Left ventricle myocardium inferior (tissue), 1 donor: Measurements from ENCODE around the gene TPSAB1. TPM values are rescaled to one million over a fixed set of nuclear protein-coding genes. Genes with fewer than 3 reads are reported as not detected.
"Not testable (repeated sequence)": the region's sequence is repeated elsewhere in the genome, so short reads cannot be mapped to it uniquely, and the experiment has no call there.

ENCODE experiments used
- DNase-seq: peaks from one replicate; pipeline ENCODE4 v3.0.0-alpha.2; 2020
- H3K27ac ChIP-seq: fragments of 200-600 bp; replicated peaks from 2 replicates; pipeline ENCODE4 v1.8.0; 2021
- H3K27me3 ChIP-seq: fragments of 200-600 bp; 2 replicates; pipeline ENCODE4 v1.8.0; 2021; ENCODE audit warnings: low read depth
- H3K36me3 ChIP-seq: fragments of 200-600 bp; 2 replicates; pipeline ENCODE4 v1.8.0; 2021
- H3K4me1 ChIP-seq: fragments of 200-600 bp; 2 replicates; pipeline ENCODE4 v1.8.0; 2021
- H3K4me3 ChIP-seq: fragments of 200-600 bp; 2 replicates; pipeline ENCODE4 v1.8.0; 2021; ENCODE audit warnings: mild to moderate bottlenecking, moderate library complexity
- H3K9me3 ChIP-seq: fragments of 200-600 bp; replicated peaks from 2 replicates; pipeline ENCODE4 v1.8.0; 2021
- intact Hi-C: fragments of 100-400 bp; cut with micrococcal nuclease; formaldehyde crosslinking; loops from one replicate; pipeline ENCODE4 v1.11.0; 2022
- long read RNA-seq: library from polyadenylated mRNA; unstranded; transcript quantifications from one replicate; pipeline ENCODE4 v2.0.0, GENCODE V29; 2021
- total RNA-seq: library from RNA; stranded (reverse); fragmentation: NEBNext Ultra II Directional; extraction: Animal tissue kit (Norgen Biotek cat#: 25700); gene quantifications from one replicate; pipeline ENCODE4 v1.2.1, GENCODE V29; 2021
- TF ChIP-seq, protein P1 (sequence below): fragments of 200-600 bp; IDR thresholded peaks from 2 replicates; pipeline ENCODE4 v1.8.0; 2021; ENCODE audit warnings: antibody characterized with exemption, mild to moderate bottlenecking, borderline replicate concordance
- donor health status: DM: no; HTN: yes; CAD: no; lungs with severe emphysema.

The TPSAB1 gene
- total RNA-seq = 3.6 TPM
- long read RNA-seq, partial matches to known transcripts = 0 of 2 reads
- long read RNA-seq, other reads (novel, unspliced or antisense) = 0 of 2 reads

DNA sequence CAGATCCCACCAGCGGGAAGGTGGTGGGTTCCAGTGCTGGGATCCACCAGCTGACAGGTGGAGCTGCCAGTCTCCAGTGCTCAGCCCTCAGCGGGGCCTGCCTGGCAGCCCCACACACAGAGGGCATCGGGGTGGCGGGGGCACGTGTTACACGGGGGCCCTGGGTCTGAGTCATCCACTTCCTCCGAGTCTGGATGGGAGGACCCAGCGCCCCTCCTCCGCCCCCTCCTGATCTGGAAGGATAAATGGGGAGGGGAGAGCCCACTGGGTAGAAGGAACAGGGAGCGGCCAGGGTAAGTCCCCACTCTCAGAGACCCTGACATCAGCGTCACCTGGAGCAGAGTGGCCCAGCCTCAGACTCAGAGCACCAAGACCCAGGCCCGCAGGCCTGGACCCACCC is at the start of gene TPSAB1:
Gene TPSAB1 (plus strand): TSS at position 270 of the 400 bp plus-strand sequence. CDS start 234 bp downstream, outside the sequence.
- H3K9me3 ChIP-seq, H3K27ac ChIP-seq, intact Hi-C loops, DNase-seq, H3K4me3 ChIP-seq, H3K36me3 ChIP-seq, H3K4me1 ChIP-seq: not testable (repeated sequence)
- peaks cover 12% of the 10 kb centered on the region for H3K27me3 ChIP-seq

DNA sequence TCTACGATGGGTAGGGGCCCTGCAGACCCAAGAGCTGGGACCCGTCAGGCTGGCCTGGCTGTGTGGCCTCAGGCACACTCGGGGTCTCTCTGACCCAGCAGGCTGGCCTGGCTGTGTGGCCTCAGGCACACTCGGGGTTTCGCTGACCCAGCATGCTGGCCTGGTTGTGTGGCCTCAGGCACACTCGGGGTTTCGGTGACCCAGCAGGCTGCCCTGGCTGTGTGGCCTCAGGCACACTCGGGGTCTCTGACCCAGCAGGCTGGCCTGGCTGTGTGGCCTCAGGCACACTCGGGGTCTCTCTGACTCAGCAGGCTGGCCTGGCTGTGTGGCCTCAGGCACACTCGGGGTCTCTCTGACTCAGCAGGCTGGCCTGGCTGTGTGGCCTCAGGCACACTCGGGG is 49.7 kb upstream of the TPSAB1 start:
- H3K27ac ChIP-seq, H3K9me3 ChIP-seq, H3K4me1 ChIP-seq, H3K36me3 ChIP-seq, H3K4me3 ChIP-seq, DNase-seq, intact Hi-C loops: not testable (repeated sequence)
- H3K27me3 ChIP-seq = peaks cover 57% of the 10 kb centered on the region

- no peaks in the 10 kb centered on the region for H3K4me1 ChIP-seq
- no peak for DNase-seq
- H3K27me3 ChIP-seq = peaks cover 70% of the 10 kb centered on the region
- TF ChIP-seq, protein P1, sequence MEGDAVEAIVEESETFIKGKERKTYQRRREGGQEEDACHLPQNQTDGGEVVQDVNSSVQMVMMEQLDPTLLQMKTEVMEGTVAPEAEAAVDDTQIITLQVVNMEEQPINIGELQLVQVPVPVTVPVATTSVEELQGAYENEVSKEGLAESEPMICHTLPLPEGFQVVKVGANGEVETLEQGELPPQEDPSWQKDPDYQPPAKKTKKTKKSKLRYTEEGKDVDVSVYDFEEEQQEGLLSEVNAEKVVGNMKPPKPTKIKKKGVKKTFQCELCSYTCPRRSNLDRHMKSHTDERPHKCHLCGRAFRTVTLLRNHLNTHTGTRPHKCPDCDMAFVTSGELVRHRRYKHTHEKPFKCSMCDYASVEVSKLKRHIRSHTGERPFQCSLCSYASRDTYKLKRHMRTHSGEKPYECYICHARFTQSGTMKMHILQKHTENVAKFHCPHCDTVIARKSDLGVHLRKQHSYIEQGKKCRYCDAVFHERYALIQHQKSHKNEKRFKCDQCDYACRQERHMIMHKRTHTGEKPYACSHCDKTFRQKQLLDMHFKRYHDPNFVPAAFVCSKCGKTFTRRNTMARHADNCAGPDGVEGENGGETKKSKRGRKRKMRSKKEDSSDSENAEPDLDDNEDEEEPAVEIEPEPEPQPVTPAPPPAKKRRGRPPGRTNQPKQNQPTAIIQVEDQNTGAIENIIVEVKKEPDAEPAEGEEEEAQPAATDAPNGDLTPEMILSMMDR = no peak
- H3K9me3 ChIP-seq = no peaks in the 10 kb centered on the region
- H3K27ac ChIP-seq = no peak overlapping the region
- intact Hi-C loops = no loop called here
- no peaks in the 10 kb centered on the region for H3K36me3 ChIP-seq
- no peak overlapping the region for H3K4me3 ChIP-seq
Observed at GRCh38 chr16:1192384-1193073, 48.0 kb upstream of the TPSAB1 start.

DNA sequence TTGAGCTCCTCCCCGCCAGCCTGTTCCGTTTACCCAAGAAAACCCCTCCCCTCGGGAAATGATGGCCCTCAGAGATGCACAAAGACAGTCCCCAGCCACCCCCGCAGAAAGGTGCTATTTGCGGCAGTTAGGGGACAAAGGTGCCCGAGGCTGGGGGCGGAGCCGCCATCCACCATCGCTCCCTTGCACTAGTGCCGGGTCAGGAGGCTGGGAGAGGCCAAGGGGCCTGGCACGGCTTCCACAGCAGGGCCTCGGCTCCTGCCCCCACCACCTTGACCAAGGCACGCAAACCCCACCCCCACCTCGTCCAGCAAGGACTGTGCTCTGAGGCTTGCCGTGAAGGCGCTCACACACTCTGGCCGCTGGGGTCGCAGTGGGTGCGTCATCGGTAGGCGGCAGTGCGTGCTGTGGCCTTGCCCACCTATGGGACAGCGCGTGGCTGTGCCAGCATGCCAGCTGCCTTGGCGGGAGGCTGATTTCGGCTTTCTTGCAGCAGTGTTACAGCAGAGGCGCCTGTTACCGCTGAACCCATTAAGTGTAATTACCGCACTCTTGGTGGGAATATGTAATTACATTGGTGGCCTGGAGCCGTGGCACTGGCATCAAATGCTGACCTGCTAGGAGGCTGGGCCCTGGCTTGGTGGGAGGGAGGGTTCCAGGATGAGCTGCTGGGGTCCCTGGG is 47.2 kb upstream of the TPSAB1 start:
- peaks cover 64% of the 10 kb centered on the region for H3K27me3 ChIP-seq
- intact Hi-C loops = no loop called here
- no peaks in the 10 kb centered on the region for H3K9me3 ChIP-seq
- no peak overlapping the region for H3K27ac ChIP-seq
- TF ChIP-seq, protein P1 = no peak
- H3K4me3 ChIP-seq = no peak overlapping the region
- no peak for DNase-seq
- no peaks in the 10 kb centered on the region for H3K4me1 ChIP-seq
- no peaks in the 10 kb centered on the region for H3K36me3 ChIP-seq

DNA sequence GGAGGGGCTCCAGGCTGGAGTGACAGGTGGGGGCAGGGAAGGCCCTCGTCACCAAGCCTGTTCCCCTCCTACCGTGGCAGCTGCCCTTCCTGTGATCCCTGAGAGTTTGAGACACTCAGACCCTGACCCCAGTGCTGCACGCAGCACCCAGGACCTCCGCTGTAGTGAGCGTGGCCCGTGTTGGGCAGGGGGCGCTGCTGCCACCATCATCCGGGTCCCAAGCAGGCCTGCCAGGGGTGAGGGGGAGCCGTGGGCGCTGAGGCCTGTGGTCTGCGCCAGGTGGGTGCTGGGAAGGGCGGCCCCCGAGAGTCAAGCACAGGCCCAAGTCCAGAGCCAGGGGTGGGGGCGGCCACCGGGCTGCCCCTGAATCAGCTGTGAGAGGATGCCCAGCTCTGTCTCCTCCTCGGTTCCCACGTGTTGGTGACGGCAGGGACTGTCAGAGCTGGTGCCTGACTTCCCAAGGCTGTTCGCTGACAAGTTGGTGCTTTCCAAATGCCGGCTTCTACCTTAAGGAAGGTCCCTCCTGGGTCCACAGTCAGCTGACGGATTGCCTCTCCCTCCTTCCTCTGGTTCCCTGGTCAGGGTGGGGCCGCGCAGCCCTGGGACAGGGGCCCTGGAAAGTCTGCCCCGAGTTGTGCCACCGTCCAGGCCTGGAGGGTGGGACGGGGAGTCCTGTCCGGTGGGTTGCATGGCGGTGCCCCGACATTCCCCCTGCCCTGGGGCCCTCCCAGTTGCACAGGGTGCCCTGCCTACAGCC is 46.5 kb upstream of the TPSAB1 start:
- Histone ChIP-seq H3K27ac (no peak overlapping the region), H3K4me3 (no peak overlapping the region), H3K27me3 (peaks cover 61% of the 10 kb centered on the region), H3K4me1 (no peaks in the 10 kb centered on the region), H3K9me3 (no peaks in the 10 kb centered on the region), H3K36me3 (no peaks in the 10 kb centered on the region)
- TF ChIP-seq, protein P1 = no peak
- intact Hi-C loops = no loop called here
- DNase-seq = no peak

DNA sequence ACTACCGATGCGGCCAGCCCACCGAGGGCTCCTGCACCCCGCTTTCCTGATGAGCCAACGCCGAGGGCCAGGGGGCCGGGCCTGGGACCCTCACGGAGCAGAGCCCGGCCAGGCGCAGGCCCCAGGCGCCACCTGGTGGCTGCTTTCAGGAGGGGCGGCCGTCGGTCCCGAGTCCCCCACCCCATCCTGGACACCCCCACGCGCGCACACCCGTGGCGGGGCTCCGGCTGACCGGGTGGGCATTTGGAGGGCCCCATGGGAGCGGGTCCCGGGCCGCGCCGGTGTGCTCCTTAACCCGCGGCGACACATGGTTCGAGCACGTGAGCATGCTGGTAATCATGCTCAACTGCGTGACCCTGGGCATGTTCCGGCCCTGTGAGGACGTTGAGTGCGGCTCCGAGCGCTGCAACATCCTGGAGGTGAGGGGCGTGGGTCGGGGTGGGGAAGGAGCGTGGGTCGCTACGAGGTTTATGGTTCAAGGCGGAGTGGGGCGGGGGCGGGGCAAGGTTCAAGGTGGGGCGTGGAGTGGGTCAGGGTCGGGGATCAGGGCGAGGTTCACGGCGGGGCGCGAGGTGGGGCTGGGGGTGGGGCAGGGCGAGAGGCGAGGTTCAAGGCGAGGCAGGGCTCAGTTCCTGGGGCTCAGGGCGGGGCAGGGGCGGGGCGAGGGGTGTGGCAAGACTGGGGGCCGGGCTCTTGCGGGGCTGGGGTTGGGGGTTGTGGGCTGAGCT is 45.7 kb upstream of the TPSAB1 start:
- Histone ChIP-seq H3K27ac (no peak overlapping the region), H3K4me3 (no peak overlapping the region), H3K36me3 (no peaks in the 10 kb centered on the region), H3K9me3 (no peaks in the 10 kb centered on the region), H3K4me1 (no peaks in the 10 kb centered on the region), H3K27me3 (peaks cover 54% of the 10 kb centered on the region)
- intact Hi-C loops = no loop called here
- TF ChIP-seq, protein P1 = peak; percentile 82
- no peak for DNase-seq
